NCI-H1694 (cell line): ENCODE data around the gene AOX1.
"Not testable (repeated sequence)": the region's sequence is repeated elsewhere in the genome, so short reads cannot be mapped to it uniquely, and the experiment has no call there.

Source experiments
- DNase-seq: peaks from one replicate; lab custom pipeline; 2025; lab: John Stamatoyannopoulos, UW

AOX1 gene

GRCh38 chr2:200668478-200668877 lies 82.7 kb downstream of the AOX1 start:
- DNase-seq, result no peak

GRCh38 chr2:200669308-200669707 lies 83.5 kb downstream of the AOX1 start:
- DNase-seq, result no peak

GRCh38 chr2:200670313-200670712 lies 84.5 kb downstream of the AOX1 start:
- no peak for DNase-seq

- DNase-seq, result no peak
Measured at GRCh38 chr2:200670751-200671150, 84.9 kb downstream of the AOX1 start.

DNA sequence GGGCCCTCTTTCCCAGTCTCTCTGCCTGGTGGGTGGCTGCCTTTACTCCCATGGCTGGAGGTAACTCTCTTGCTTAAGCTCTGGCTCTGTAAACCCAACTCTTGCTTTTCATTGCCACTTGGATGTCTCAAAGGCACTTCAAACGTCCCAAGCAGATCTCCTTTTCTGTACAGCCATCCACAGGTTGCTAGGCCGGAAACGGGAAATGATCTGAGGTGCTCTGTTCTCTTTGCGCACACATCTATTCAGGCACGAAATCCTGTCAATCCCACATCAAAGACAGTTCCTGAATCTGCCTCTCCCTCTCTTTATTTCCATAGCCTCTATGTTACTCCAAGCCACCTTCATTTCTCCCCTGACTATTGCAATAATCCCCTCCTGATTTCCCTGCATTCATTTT lies 87.4 kb downstream of the AOX1 start:
- no peak for DNase-seq

GRCh38 chr2:200674837-200675236 lies 89.0 kb downstream of the AOX1 start:
- no peak for DNase-seq

GRCh38 chr2:200677171-200677570 lies 91.4 kb downstream of the AOX1 start:
- no peak for DNase-seq

DNA sequence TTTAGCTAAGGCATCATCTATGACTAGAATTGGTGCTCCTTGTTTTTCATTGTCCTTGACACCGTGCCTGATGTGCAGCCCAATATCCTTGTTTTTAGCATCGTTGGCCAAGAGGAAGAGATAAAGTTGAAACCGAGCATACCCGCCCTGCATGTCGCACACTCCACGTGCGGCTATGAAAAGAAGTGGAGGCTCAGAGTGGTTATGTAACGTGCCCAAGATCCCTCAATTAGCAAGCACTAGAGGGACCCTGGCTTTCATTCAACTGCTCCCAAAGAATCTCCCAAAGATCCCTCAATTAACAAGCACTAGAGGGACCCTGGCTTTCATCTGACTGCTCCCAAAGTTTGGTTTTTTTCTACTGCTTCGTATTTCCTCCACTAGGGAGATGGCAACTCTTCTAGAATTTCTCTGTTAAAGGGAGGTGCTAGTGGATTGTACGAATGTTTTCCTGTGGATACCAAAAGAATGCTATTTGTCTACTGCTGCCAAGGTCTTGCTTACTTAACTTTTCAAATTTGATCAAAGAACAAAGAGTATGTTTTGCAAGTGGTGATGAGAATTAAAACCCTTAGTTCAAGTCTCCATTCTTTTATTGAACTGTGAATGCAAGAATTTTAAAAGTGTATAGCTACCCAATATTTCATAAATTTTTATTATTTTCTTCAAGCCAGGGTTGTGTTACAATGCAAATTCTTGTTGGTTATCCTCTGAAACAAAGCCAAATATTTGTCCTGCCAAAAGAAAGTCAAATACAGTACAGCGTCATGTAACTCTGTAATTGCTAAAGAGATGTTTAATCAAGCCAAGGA lies 92.1 kb downstream of the AOX1 start:
- DNase-seq, result no peak

GRCh38 chr2:200679127-200679526 lies 93.3 kb downstream of the AOX1 start:
- DNase-seq, result no peak

DNA sequence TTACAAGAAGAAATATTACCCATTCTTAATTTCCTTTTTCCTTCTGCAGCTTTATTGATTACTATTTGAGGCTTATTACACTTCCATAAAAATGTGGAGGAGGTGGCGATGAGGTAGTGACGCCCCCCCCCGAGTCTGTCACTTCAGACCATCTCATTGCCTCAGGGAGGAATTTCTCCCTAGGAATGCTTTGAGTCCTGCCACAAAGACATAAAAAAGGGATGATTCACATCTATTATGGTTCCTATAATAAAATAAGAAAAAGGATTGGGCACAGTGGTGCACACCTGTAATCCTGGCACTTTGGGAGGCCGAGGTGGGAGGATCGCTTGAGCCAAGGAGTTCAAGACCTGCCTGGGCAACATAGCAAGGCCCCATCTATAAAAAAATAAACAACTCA lies 93.7 kb downstream of the AOX1 start:
- DNase-seq, result no peak

- DNase-seq, result no peak
Measured at GRCh38 chr2:200681697-200682096, 95.9 kb downstream of the AOX1 start.

DNA sequence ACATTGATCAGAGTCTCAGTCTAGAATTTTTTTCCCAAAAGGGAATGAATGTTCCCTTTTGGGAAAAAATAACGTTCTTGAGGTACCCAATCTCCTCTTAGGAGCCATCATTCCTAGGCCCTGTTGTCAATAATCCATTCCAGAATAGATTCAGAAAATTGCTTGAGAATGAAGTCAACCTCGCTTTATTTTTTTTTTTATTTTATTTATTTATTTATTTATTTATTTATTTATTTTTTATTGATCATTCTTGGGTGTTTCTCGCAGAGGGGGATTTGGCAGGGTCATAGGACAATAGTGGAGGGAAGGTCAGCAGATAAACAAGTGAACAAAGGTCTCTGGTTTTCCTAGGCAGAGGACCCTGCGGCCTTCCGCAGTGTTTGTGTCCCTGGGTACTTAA lies 96.6 kb downstream of the AOX1 start:
- DNase-seq, result not testable (repeated sequence)

- DNase-seq, result no peak
Measured at GRCh38 chr2:200687922-200688920, 102.4 kb downstream of the AOX1 start.

- DNase-seq, result no peak
Measured at GRCh38 chr2:200689115-200689514, 103.3 kb downstream of the AOX1 start.

GRCh38 chr2:200693836-200694470 lies 108.1 kb downstream of the AOX1 start:
- DNase-seq, result no peak

GRCh38 chr2:200695191-200695590 lies 109.4 kb downstream of the AOX1 start:
- no peak for DNase-seq

DNA sequence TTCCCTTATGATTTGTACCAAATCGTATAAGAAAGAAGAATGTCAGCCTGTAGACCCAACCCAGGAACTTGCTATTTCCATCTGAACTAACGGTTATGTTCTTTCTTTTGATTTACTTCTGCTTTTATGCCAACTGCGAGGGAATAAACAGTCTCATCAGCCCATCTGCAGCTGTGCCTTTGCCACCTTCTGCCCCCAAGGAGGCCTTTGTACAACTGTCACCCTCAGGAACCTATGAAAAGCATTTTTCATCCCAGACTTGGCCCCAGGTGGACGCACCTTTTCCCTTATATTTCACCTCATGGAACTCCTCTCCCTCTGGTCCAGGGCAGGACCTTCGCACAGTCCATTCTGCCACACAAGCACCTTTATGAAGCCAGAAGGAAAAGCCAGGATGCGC lies 109.8 kb downstream of the AOX1 start:
- DNase-seq, result no peak

DNA sequence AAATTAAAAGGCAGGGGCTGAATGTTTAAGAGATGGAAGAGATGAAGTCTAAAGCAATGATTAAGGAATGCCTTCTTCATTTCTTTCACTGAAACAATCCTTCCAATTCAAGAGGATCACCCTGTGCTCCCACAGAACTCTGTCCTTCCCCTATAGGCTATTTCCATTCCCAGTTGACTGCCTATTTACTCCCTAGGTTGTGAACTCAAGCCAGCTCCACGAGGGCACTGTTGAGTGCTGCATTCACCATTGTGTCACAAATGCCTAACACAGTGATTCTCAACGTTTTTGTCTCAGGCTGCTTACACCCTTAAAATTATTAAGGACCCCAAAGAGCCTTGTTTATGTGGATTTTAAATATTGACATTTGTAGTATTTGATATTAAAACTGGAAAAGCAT lies 112.4 kb downstream of the AOX1 start:
- no peak for DNase-seq

- no peak for DNase-seq
Measured at GRCh38 chr2:200699310-200699709, 113.5 kb downstream of the AOX1 start.

GRCh38 chr2:200700856-200701255 lies 115.0 kb downstream of the AOX1 start:
- DNase-seq, result no peak

DNA sequence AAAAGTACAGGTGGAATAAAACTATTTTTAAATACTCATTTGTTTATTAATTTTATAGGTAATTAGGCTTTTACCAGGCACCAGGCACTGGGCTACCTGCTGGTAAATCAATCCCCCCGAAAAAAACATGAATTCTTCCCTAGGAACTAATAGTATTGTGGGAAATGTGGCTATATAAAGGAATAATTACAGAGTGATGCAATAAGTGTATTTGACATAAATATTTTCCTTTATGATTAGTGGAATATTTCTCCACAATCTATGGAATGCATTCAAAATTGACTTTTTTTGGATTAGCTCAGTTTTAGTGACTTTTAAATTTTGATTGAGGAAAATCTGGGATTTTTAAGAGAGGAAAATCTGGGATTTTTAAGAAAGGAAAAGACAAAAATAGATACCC lies 116.2 kb downstream of the AOX1 start:
- no peak for DNase-seq

DNA sequence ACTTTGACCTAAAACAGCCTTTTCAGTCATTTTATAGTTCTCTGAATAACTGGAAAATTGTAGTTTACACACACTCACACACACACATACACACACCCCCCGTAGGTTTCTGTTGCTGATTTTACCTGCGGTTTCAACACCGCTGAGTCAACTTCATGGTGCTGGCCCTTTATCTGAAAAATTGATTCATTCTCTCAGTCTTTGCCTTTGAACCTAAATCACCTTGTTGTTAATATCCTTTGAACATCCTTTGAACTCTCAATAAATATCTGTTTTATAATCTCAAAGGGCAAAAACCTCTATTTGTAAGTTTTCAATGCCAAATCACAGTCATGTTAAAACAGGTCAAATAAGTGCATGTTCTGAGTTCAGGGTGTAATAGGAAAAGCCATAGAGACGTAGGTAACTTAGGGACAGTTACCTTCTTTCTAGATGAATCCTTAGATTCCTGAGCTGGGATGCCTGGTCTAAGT lies 116.9 kb downstream of the AOX1 start:
- no peak for DNase-seq
